ENCODE data around the gene MAGEA6.
"Not testable (repeated sequence)": the region's sequence is repeated elsewhere in the genome, so short reads cannot be mapped to it uniquely, and the experiment has no call there.

The MAGEA6 gene, protein sequence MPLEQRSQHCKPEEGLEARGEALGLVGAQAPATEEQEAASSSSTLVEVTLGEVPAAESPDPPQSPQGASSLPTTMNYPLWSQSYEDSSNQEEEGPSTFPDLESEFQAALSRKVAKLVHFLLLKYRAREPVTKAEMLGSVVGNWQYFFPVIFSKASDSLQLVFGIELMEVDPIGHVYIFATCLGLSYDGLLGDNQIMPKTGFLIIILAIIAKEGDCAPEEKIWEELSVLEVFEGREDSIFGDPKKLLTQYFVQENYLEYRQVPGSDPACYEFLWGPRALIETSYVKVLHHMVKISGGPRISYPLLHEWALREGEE

GRCh38 chrX:152769549-152770289 is at the start of gene MAGEA6:
Gene MAGEA6 (minus strand): TSS chrX:152769689. CDS start chrX:152767650, 2,039 bp downstream.
- DNase-seq (ENCODE audit: low spot score): not testable (repeated sequence)

DNA sequence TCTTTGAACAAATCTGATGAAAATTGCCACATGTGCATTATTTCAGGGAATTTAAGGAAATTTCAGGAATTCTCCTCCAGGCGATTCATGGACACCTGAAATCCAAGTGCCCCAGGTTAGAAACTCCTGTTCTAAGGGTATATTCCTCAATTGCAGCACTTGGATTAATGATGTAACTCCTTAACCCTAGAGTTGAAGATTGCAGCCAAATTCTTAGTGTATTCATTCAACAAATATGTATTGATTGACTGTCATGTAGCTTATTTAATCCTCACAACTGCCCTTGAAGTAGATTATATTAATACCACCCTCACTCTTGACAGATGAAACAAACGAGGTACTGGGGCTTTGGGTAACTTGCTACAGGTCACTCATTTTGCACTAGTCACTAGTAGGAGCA is 49.8 kb upstream of the MAGEA6 start:
- no peak for DNase-seq (ENCODE audit: low spot score)

- no peak for DNase-seq (ENCODE audit: low spot score)
These were observed 48.9 kb upstream of the MAGEA6 start for GRCh38 chrX:152818356-152818755.

GRCh38 chrX:152817078-152817764 is 47.7 kb upstream of the MAGEA6 start:
- peak; percentile 35 for DNase-seq (ENCODE audit: low spot score)

GRCh38 chrX:152814048-152814447 is 44.6 kb upstream of the MAGEA6 start:
- no peak for DNase-seq (ENCODE audit: low spot score)

- no peak for DNase-seq (ENCODE audit: low spot score)
These were observed 43.7 kb upstream of the MAGEA6 start for GRCh38 chrX:152813206-152813605.

DNA sequence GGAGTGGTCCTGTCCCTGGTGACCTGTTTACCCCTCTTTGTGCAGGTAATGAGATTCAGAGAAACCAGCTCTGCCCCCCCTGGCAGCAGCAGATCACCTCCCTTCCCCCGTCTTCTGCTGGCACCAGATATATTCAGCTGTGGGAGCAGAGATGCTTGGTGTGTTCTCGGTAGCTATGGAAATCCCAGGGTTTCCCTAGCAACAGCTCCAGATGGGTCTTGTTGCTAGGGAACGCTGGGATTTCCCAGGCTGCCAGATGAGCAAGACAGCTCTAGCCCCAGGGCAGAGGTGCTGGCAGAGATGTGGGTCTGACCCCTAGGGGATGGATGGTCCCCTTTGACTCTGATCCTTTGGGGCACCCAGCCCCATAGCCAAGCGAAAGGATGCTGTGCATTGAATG is 40.9 kb upstream of the MAGEA6 start:
- DNase-seq (ENCODE audit: low spot score): no peak

- no peak for DNase-seq (ENCODE audit: low spot score)
These were observed 36.5 kb upstream of the MAGEA6 start for GRCh38 chrX:152806035-152806434.

GRCh38 chrX:152798945-152799344 is 29.5 kb upstream of the MAGEA6 start:
- no peak for DNase-seq (ENCODE audit: low spot score)

DNA sequence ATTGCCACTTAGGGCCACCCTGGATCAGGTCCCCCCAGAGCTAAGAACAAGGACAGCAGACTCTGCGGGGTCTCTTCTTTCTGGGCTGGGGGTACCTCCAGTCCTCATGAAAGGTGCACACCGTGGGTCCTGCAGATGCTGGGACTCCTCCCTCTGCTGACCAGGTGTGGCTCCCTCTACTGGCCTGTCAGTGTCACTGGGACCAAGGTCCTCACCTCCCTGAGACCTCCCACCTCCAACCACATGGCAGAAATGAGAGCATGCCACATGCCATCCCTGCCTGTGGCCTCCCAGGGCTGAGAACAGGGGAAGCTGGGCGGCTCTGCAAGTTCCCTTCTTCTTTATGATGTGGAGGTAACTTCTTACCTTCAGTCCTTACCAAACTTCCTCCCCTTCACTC is 17.6 kb upstream of the MAGEA6 start:
- DNase-seq (ENCODE audit: low spot score): not testable (repeated sequence)

- not testable (repeated sequence) for DNase-seq (ENCODE audit: low spot score)
These were observed 2.9 kb downstream of the MAGEA6 start for GRCh38 chrX:152766562-152766961.

DNA sequence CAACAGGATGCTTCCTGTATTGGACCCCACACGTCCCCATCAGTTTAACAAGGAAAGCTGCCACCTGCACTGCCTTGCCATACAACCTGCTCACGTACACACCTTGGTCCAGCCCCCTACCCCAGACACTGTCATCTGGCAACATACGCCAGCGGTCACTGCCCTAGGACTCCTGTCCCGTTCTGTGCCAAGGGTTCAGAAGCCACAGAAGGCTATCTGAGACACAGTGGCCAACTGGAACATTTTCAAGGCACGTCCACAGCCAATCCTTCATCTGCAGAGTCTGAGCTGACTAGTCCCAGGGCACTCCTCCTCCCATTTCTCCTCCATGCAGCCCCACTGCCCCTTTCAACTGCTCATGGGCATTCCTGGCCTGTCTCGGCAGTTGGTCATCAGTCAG is 7.9 kb downstream of the MAGEA6 start:
- not testable (repeated sequence) for DNase-seq (ENCODE audit: low spot score)

- not testable (repeated sequence) for DNase-seq (ENCODE audit: low spot score)
These were observed 9.9 kb downstream of the MAGEA6 start for GRCh38 chrX:152759544-152759943.

GRCh38 chrX:152758918-152759317 is 10.6 kb downstream of the MAGEA6 start, which contains the start of gene CSAG3:
Gene CSAG3 (plus strand): TSS chrX:152759218.
- not testable (repeated sequence) for DNase-seq (ENCODE audit: low spot score)

- DNase-seq (ENCODE audit: low spot score): not testable (repeated sequence)
These were observed 14.6 kb downstream of the MAGEA6 start for GRCh38 chrX:152754871-152755270.

- not testable (repeated sequence) for DNase-seq (ENCODE audit: low spot score)
These were observed 15.5 kb downstream of the MAGEA6 start, which contains the start of gene MAGEA2 for GRCh38 chrX:152753686-152754650. Gene MAGEA2 (minus strand): TSS chrX:152753842. CDS start chrX:152751363, 2,479 bp downstream.

- DNase-seq (ENCODE audit: low spot score): no peak
These were observed 30.9 kb downstream of the MAGEA6 start for GRCh38 chrX:152738560-152738959.

DNA sequence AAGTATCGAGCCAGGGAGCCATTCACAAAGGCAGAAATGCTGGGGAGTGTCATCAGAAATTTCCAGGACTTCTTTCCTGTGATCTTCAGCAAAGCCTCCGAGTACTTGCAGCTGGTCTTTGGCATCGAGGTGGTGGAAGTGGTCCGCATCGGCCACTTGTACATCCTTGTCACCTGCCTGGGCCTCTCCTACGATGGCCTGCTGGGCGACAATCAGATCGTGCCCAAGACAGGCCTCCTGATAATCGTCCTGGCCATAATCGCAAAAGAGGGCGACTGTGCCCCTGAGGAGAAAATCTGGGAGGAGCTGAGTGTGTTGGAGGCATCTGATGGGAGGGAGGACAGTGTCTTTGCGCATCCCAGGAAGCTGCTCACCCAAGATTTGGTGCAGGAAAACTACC is 33.0 kb downstream of the MAGEA6 start:
- not testable (repeated sequence) for DNase-seq (ENCODE audit: low spot score)

DNA sequence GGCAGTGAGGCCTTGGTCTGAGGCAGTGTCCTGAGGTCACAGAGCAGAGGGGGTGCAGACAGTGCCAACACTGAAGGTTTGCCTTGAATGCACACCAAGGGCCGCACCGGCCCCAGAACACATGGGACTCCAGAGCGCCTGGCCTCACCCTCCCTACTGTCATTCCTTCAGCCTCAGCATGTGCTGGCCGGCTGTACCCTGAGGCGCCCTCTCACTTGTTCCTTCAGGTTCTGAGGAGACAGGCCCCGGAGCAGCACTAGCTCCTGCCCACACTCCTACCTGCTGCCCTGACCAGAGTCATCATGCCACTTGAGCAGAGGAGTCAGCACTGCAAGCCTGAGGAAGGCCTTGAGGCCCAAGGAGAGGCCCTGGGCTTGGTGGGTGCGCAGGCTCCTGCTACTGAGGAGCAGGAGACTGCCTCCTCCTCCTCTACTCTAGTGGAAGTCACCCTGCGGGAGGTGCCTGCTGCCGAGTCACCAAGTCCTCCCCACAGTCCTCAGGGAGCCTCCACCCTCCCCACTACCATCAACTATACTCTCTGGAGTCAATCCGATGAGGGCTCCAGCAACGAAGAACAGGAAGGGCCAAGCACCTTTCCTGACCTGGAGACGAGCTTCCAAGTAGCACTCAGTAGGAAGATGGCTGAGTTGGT is 33.5 kb downstream of the MAGEA6 start:
- no peak for DNase-seq (ENCODE audit: low spot score)

DNA sequence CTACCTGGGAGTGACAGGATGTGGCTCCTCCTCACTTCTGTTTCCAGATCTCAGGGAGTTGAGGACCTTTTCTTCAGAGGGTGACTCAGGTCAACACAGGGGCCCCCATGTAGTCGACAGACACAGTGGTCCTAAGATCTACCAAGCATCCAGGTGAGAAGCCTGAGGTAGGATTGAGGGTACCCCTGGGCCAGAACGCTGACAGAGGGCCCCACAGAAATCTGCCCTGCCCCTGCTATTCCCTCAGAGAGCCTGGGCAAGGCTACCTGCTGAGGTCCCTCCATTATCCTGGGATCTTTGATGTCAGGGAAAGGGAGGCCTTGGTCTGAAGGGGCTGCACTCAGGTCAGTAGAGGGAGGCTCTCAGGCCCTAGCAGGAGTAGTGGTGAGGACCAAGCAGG is 34.4 kb downstream of the MAGEA6 start:
- no peak for DNase-seq (ENCODE audit: low spot score)
